Prostate gland (tissue), 2 donors: ENCODE data around the gene MCMBP. TPM values are rescaled to one million over a fixed set of nuclear protein-coding genes. Genes with fewer than 3 reads are reported as not detected.
"Not testable (repeated sequence)": the region's sequence is repeated elsewhere in the genome, so short reads cannot be mapped to it uniquely, and the experiment has no call there.

ENCODE experiments used
- DNase-seq: peaks from one replicate; pipeline ENCODE4 v3.0.0-alpha.2; 2019; ENCODE audit warnings: low spot score
- H3K27ac ChIP-seq, 2 donors: fragments of 200-600 bp; sonication (generic); 2 replicates each; pipeline ENCODE4 v1.5.1; 2017 to 2019
- H3K27me3 ChIP-seq: fragments of 200-600 bp; sonication (generic); replicated peaks from 2 replicates; pipeline ENCODE4 v1.5.1; 2019; ENCODE audit not compliant: insufficient read depth
- H3K36me3 ChIP-seq, 2 donors: fragments of 200-600 bp; sonication (generic); 1 replicate in 1 of 2; 2 replicates in 1 of 2; pipeline versions ENCODE4 v1.5.1 to v1.8.1; 2017 to 2019
- H3K4me1 ChIP-seq: fragments of 200-600 bp; sonication (generic); replicated peaks from 2 replicates; pipeline ENCODE4 v1.5.1; 2019
- H3K4me3 ChIP-seq, 2 donors: fragments of 200-600 bp; sonication (generic); 2 replicates each; pipeline ENCODE4 v1.5.1; 2017 to 2019
- H3K9me3 ChIP-seq: fragments of 200-600 bp; sonication (generic); 2 replicates; pipeline ENCODE4 v1.5.1; 2017
- CTCF ChIP-seq, 4 experiments: fragments of 200-600 bp in 2 of 4; fragments of 450-650 bp in 2 of 4; sonication (generic) in 2 of 4; IDR thresholded peaks; 1 replicate in 3 of 4; 2 replicates in 1 of 4; pipeline ENCODE4 v1.5.1; 2016 to 2019; ENCODE audit warnings: antibody characterized with exemption in 4 of 4, mild to moderate bottlenecking in 2 of 4, moderate library complexity in 2 of 4
- POLR2A ChIP-seq: fragments of 450-650 bp; IDR thresholded peaks from one replicate; pipeline ENCODE4 v1.6.1; 2016; ENCODE audit warnings: antibody characterized with exemption, mild to moderate bottlenecking
- POLR2AphosphoS5 ChIP-seq: sonication (generic); formaldehyde crosslinking; IDR thresholded peaks from one replicate; pipeline ENCODE4 v1.6.1; 2017; ENCODE audit warnings: antibody characterized with exemption
- WGBS: methylation state at CpG from one replicate; pipeline ENCODE4 v1.1.5; 2018; 5-methylcytosine and 5-hydroxymethylcytosine counted together
- intact Hi-C: fragments of 100-400 bp; cut with DNase I; formaldehyde crosslinking; loops from one replicate; pipeline ENCODE4 v1.14.2; 2022
- total RNA-seq, 2 donors: library from RNA; depleted of rRNA; stranded (reverse); fragments of >200 nt; gene quantifications; one replicate each; pipeline ENCODE4 v1.1.0, GENCODE V29; 2016

The MCMBP gene
- total RNA-seq, 2 donors from 2014 or later: 37.6 to 45.4 TPM

- Histone ChIP-seq H3K27ac (no peak overlapping the region), H3K36me3 (no peaks in the 10 kb centered on the region), H3K27me3 (no peaks in the 10 kb centered on the region), H3K4me1 (no peaks in the 10 kb centered on the region), H3K4me3 (no peak overlapping the region), H3K9me3 (no peaks in the 10 kb centered on the region)
- TF ChIP-seq POLR2A (no peak), POLR2AphosphoS5 (no peak), CTCF (IDR thresholded peaks at IDR 0.05) (no peak)
- no peak for DNase-seq
- intact Hi-C loops: no loop called here
- WGBS: 93% methylated on average over 6 of the region's 6 CpGs
These were observed 70.6 kb downstream of the MCMBP start for GRCh38 chr10:119801998-119802538.

- no peak for TF ChIP-seq POLR2AphosphoS5
- TF ChIP-seq POLR2A: no peak
- TF ChIP-seq CTCF (IDR thresholded peaks at IDR 0.05): no peak
- Histone ChIP-seq H3K4me3 (no peak overlapping the region), H3K27ac (no peak overlapping the region), H3K9me3 (no peaks in the 10 kb centered on the region), H3K27me3 (no peaks in the 10 kb centered on the region), H3K4me1 (no peaks in the 10 kb centered on the region), H3K36me3 (no peaks in the 10 kb centered on the region)
- intact Hi-C loops: no loop called here
- WGBS: 93% methylated on average over 2 of the region's 2 CpGs
- no peak for DNase-seq
These were observed 71.5 kb downstream of the MCMBP start for GRCh38 chr10:119801176-119801575.

- no peaks in the 10 kb centered on the region for H3K9me3 ChIP-seq
- H3K4me3 ChIP-seq: no peak overlapping the region
- no peaks in the 10 kb centered on the region for H3K36me3 ChIP-seq
- intact Hi-C loops: no loop called here
- H3K4me1 ChIP-seq: no peaks in the 10 kb centered on the region
- DNase-seq: no peak
- no peaks in the 10 kb centered on the region for H3K27me3 ChIP-seq
- TF ChIP-seq CTCF (IDR thresholded peaks at IDR 0.05) (no peak), POLR2AphosphoS5 (no peak), POLR2A (no peak)
- WGBS: 92% methylated on average over 6 of the region's 6 CpGs
- H3K27ac ChIP-seq: no peak overlapping the region
These were observed 76.6 kb downstream of the MCMBP start for GRCh38 chr10:119796039-119796438.

- H3K27ac ChIP-seq, H3K36me3 ChIP-seq, H3K27me3 ChIP-seq, DNase-seq, H3K4me3 ChIP-seq, H3K9me3 ChIP-seq, intact Hi-C loops, H3K4me1 ChIP-seq: not testable (repeated sequence)
- 95% methylated on average over 22 of the region's 32 CpGs for WGBS
These were observed 77.5 kb downstream of the MCMBP start for GRCh38 chr10:119795101-119795500.

- Histone ChIP-seq H3K4me1 (no peaks in the 10 kb centered on the region), H3K27me3 (no peaks in the 10 kb centered on the region), H3K9me3 (no peaks in the 10 kb centered on the region), H3K27ac (no peak overlapping the region), H3K4me3 (no peak overlapping the region), H3K36me3 (no peaks in the 10 kb centered on the region)
- intact Hi-C loops: no loop called here
- WGBS: 56% methylated on average over 5 of the region's 5 CpGs
- DNase-seq: no peak
- no peak for TF ChIP-seq POLR2A
- no peak for TF ChIP-seq POLR2AphosphoS5
- TF ChIP-seq CTCF (IDR thresholded peaks at IDR 0.05): no peak
These were observed 86.4 kb downstream of the MCMBP start for GRCh38 chr10:119786117-119786769.
